HG03558 (cell line): ENCODE measurements around the gene PRSS3.
"Not testable (repeated sequence)": the region's sequence is repeated elsewhere in the genome, so short reads cannot be mapped to it uniquely, and the experiment has no call there.

Experiments
- ATAC-seq: cut with Tn5 transposase; IDR thresholded peaks from one replicate; pipeline ENCODE4 v1.9.1; 2021; ENCODE audit warnings: moderate number of reproducible peaks; ENCODE audit not compliant: unreplicated experiment; ENCODE audit errors: extremely low read depth

The PRSS3 gene

GRCh38 chr9:33815781-33816180 lies 20.4 kb downstream of the PRSS3 start:
- no peak for ATAC-seq

DNA sequence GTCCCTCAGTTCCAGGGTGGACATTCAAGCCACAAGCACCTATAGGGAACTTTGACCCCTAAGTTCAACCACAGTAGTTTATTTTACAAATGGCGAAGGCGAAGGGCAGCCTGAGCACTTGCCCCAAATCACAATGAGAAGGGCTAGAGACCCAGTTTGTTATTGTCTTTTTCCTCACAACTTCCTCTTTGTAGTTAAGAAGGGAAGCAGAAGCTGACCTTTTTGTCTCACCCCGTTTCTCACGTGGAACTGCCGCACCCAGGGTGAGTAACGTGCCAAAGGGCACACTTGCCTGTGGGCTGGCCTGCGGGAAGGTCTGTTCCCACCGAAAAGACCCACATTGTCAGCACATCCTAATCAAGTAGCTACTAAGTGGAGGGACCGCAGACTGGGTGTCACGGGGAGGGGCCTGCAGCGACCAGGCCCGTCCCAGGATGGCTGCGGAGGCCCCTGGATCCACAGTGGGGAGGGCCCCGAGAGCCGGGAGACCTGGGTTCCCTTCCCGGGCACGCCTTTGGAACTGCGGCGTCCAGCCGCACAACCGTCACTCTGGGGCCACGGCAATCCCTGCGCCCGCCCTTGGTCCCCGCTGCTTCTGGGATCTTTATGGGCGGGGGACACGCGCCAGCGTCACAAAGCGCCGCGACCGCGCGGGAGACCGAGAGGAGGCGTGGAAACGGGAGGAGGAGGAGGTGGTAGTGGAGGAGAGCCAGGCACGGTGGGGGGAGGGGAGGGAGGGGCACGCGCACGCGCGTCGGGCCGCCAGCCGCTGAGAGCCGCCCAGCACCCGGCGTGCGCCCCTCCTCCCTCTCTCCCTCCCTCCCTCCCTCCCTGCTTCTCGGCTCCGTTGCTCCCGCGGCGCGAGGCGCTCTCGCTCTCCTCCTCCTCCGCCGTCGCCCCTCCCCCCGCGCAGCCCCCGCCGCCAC lies 21.2 kb downstream of the PRSS3 start, which contains the start of gene UBE2R2:
UBE2R2 (plus strand) TSS at position 834 of the 926 bp plus-strand sequence. CDS start 598 bp downstream, outside the sequence.
- peak; percentile 35 for ATAC-seq

GRCh38 chr9:33817327-33818166 lies 22.2 kb downstream of the PRSS3 start:
- no peak for ATAC-seq

DNA sequence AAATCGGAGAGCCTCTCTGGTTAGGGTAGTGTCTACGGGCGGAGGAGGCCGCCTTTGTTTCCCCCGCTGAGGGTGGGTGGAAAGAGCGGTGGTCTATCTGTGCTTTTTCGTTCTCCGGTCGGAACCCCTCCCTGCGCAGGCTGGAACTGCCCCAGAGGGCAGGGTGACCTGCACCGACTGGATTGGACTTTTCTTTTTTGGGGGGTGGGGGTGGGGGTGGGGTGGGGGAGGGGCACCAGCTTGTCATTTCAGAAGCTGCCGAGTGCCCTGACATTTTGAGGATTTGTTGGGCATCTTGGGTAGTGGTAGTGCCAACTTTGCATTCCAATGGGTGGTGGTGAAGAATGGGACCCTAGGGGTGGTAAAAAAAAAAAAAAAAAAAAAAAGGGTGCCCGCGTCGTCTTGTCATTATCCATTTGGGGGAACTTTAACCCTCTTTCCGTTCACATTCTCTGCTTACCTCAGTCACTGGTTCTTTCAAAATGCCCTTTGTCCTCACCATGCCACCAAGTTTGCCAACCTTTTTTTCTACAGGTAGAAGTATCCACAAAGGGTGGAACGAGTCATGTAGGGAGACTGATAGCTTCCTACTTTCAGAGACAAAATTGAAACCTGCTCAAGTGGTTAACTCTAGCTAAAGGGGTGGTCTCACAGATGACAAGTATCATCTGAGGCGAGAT lies 22.9 kb downstream of the PRSS3 start:
- ATAC-seq = no peak

GRCh38 chr9:33818847-33819500 lies 23.6 kb downstream of the PRSS3 start:
- no peak for ATAC-seq

- no peak for ATAC-seq
Measured at GRCh38 chr9:33820231-33820745, 24.9 kb downstream of the PRSS3 start.

DNA sequence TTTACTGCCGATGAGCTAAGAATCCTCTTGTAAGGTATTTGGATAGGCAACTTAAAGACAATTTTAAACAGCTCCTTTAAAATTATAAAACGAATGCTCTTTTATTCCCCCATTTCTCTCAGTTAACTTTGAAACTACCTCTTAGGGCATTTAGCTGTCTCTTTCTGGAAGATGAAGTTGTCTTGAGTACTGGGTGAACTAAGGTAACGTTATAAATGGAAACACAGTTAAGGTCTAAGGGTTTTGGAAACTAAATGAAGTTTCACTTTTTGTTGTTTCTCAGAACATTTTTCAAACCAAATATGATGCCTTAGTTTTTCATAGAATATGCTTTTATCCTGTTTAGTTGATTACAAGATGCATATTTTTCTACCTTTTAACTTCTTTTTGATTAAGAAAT lies 28.4 kb downstream of the PRSS3 start:
- ATAC-seq = no peak

DNA sequence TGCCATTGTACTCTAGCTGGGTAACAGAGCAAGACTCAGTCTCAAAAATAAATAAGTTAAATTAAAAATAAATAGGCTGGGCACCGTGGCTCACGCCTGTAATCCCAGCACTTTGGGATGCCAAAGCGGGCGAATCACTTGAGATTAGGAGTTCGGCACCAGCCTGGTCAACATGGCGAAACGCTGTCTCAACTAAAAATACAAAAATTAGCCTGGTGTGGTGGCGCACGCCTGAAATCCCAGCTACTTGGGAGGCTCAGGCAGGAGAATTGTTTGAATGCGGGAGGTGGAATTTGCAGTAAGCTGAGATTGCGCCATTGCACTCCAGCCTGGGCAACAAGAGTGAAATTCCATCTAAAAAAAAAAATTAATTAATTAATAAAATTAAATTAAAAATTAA lies 31.9 kb downstream of the PRSS3 start:
- not testable (repeated sequence) for ATAC-seq

- ATAC-seq = not testable (repeated sequence)
Measured at GRCh38 chr9:33829641-33830230, 34.4 kb downstream of the PRSS3 start.

GRCh38 chr9:33835625-33836260 lies 40.4 kb downstream of the PRSS3 start:
- ATAC-seq = no peak

GRCh38 chr9:33836261-33836660 lies 40.9 kb downstream of the PRSS3 start:
- not testable (repeated sequence) for ATAC-seq

GRCh38 chr9:33837138-33837537 lies 41.8 kb downstream of the PRSS3 start:
- no peak for ATAC-seq

DNA sequence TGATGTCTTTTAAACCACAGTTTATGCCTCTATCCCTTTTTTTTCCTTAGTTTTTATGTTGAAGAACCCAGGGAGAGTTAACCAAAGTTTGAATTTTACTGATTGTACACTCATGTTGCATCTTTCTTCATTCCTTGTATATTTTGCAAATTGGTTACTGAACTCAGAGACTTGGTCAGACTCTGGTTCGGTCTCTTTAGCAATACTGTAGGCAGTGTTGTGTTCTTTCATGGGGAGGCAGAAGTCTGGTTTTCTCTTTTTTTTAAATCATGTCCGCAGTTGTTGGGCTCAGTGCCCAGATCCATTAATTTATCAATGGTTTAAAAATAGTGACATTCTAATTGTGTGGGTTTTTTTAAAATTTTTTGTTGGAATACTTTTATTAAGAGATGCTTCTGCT lies 45.0 kb downstream of the PRSS3 start:
- ATAC-seq = no peak

- ATAC-seq = no peak
Measured at GRCh38 chr9:33843312-33843961, 48.1 kb downstream of the PRSS3 start.

DNA sequence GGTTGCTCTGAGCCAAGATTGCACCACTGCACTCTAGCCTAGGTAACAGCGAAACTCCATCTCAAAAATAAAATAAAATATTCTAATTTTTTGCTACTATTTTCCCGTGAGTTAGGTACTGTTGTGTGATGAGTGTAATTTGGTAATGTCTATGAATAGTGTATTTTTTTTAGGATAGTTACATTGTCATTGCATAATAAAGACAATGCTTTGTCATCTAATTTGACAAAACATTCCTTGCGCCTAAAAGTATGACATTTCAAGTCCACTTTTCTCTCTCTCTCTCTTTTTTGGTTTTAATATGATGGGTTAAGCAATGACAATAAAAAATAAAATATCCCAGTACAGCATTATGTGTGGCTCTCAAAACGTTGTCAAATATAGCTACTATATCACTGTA lies 50.9 kb downstream of the PRSS3 start:
- ATAC-seq = no peak

DNA sequence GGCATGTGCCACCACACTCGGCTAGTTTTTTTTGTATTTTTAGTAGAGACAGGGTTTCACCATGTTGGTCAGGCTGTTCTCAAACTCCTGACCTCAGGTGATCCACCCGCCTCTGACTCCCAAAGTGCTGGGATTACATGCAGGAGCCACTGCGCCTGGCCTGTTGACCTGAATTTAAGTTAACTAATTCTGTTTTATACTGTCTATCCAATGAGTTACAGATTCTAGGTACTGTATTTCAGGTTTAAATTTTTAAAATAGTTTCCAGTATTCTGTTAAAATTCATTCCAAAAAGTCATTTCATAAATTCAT lies 52.5 kb downstream of the PRSS3 start:
- not testable (repeated sequence) for ATAC-seq
